ENCODE results near the gene GPR141. TPM values are rescaled to one million over a fixed set of nuclear protein-coding genes. Genes with fewer than 3 reads are reported as not detected.

GPR141 gene
- polyA plus RNA-seq, 1 of the 3 experiments (the other 2 are of a cell fraction): not detected

DNA sequence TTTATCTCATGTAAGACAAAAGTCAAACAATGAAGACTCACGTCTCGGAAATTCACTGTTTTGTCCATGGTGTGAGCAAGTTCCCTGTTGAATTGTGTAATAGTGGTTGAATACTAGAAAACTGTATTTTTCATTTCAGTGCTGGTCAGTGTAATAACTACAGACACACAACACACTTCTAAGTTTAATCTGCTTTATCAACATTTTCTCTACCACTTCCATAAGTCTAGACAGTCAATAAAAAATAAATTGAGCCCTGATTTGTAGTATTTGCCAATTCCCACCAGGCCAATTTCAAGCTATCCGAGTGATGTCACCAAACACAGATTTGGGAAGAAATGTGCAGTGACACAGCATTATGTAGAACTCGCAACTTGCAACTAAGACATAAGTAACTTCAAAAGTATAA is 81.9 kb downstream of the GPR141 start:
- DNase-seq: no peak
- Histone ChIP-seq H2AFZ (ENCODE audit: low read depth) (no peak overlapping the region), H3K79me2 (ENCODE audit: insufficient read depth) (no peaks in the 10 kb centered on the region), H3K4me2 (no peak overlapping the region), H3K36me3 (replicated peaks in 1 of 2; ENCODE audit: control insufficient read depth in 1 of 2, insufficient read depth in 2 of 2, low read length in 1 of 2) (no peaks in the 10 kb centered on the region), H3K9me2 (no peaks in the 10 kb centered on the region), H3K9me3 (peaks cover 5% of the 10 kb centered on the region; the same call in 1 of the 2 replicates), H3F3A (replicated peaks; ENCODE audit: insufficient read depth) (no peaks in the 10 kb centered on the region), H3K27me3 (ENCODE audit: insufficient read depth) (no peaks in the 10 kb centered on the region), H3K27ac (ENCODE audit: low read depth in 2 of 2, low read length in 1 of 2) (no peak overlapping the region), H3K4me3 (ENCODE audit: low read depth in 2 of 2, low read length in 1 of 2) (no peak overlapping the region), H3K4me1 (ENCODE audit: control insufficient read depth in 1 of 2, insufficient read depth in 2 of 2, low read depth in 1 of 2, low read length in 1 of 2) (no peaks in the 10 kb centered on the region), H3K9ac (no peak overlapping the region), H4K20me1 (ENCODE audit: insufficient read depth) (no peaks in the 10 kb centered on the region)
- 50% methylated on average over 4 of the region's 4 CpGs for WGBS (ENCODE audit: low lambda C conversion rate)
- TF ChIP-seq, protein P1, sequence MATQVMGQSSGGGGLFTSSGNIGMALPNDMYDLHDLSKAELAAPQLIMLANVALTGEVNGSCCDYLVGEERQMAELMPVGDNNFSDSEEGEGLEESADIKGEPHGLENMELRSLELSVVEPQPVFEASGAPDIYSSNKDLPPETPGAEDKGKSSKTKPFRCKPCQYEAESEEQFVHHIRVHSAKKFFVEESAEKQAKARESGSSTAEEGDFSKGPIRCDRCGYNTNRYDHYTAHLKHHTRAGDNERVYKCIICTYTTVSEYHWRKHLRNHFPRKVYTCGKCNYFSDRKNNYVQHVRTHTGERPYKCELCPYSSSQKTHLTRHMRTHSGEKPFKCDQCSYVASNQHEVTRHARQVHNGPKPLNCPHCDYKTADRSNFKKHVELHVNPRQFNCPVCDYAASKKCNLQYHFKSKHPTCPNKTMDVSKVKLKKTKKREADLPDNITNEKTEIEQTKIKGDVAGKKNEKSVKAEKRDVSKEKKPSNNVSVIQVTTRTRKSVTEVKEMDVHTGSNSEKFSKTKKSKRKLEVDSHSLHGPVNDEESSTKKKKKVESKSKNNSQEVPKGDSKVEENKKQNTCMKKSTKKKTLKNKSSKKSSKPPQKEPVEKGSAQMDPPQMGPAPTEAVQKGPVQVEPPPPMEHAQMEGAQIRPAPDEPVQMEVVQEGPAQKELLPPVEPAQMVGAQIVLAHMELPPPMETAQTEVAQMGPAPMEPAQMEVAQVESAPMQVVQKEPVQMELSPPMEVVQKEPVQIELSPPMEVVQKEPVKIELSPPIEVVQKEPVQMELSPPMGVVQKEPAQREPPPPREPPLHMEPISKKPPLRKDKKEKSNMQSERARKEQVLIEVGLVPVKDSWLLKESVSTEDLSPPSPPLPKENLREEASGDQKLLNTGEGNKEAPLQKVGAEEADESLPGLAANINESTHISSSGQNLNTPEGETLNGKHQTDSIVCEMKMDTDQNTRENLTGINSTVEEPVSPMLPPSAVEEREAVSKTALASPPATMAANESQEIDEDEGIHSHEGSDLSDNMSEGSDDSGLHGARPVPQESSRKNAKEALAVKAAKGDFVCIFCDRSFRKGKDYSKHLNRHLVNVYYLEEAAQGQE (IDR thresholded peaks at IDR 0.05; ENCODE audit: low read depth, low read length): no peak
- TF ChIP-seq MEF2A (IDR thresholded peaks at IDR 0.05; ENCODE audit: borderline replicate concordance, low read depth) (no peak), RCOR1 (IDR thresholded peaks at IDR 0.05; ENCODE audit: low read length) (no peak), MXI1 (IDR thresholded peaks at IDR 0.05; ENCODE audit: low read depth, low read length) (no peak), NFIC (IDR thresholded peaks at IDR 0.05; ENCODE audit: borderline replicate concordance) (no peak), EZH2phosphoT487 (IDR thresholded peaks at IDR 0.05; ENCODE audit: borderline replicate concordance, low read depth) (no peak), FOXJ3 (CRISPR knock-in tag; IDR thresholded peaks at IDR 0.05) (no peak), TEAD4 (IDR thresholded peaks at IDR 0.05; ENCODE audit: borderline replicate concordance, insufficient read depth) (no peak), YY1 (IDR thresholded peaks at IDR 0.05; ENCODE audit: low read depth) (no peak), RFX5 (IDR thresholded peaks at IDR 0.05; ENCODE audit: low read length) (no peak), RAD21 (IDR thresholded peaks at IDR 0.05; ENCODE audit: low read length) (no peak), SMC3 (IDR thresholded peaks at IDR 0.05; ENCODE audit: low read depth, low read length) (no peak), FOSL2 (IDR thresholded peaks at IDR 0.05; ENCODE audit: borderline replicate concordance, low read depth) (no peak)
- TF ChIP-seq, protein P2, sequence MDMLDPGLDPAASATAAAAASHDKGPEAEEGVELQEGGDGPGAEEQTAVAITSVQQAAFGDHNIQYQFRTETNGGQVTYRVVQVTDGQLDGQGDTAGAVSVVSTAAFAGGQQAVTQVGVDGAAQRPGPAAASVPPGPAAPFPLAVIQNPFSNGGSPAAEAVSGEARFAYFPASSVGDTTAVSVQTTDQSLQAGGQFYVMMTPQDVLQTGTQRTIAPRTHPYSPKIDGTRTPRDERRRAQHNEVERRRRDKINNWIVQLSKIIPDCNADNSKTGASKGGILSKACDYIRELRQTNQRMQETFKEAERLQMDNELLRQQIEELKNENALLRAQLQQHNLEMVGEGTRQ (IDR thresholded peaks at IDR 0.05; ENCODE audit: borderline replicate concordance, low read depth, low read length): no peak
- TF ChIP-seq, protein P3, sequence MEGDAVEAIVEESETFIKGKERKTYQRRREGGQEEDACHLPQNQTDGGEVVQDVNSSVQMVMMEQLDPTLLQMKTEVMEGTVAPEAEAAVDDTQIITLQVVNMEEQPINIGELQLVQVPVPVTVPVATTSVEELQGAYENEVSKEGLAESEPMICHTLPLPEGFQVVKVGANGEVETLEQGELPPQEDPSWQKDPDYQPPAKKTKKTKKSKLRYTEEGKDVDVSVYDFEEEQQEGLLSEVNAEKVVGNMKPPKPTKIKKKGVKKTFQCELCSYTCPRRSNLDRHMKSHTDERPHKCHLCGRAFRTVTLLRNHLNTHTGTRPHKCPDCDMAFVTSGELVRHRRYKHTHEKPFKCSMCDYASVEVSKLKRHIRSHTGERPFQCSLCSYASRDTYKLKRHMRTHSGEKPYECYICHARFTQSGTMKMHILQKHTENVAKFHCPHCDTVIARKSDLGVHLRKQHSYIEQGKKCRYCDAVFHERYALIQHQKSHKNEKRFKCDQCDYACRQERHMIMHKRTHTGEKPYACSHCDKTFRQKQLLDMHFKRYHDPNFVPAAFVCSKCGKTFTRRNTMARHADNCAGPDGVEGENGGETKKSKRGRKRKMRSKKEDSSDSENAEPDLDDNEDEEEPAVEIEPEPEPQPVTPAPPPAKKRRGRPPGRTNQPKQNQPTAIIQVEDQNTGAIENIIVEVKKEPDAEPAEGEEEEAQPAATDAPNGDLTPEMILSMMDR (IDR thresholded peaks at IDR 0.05): no peak
- TF ChIP-seq, protein P4, sequence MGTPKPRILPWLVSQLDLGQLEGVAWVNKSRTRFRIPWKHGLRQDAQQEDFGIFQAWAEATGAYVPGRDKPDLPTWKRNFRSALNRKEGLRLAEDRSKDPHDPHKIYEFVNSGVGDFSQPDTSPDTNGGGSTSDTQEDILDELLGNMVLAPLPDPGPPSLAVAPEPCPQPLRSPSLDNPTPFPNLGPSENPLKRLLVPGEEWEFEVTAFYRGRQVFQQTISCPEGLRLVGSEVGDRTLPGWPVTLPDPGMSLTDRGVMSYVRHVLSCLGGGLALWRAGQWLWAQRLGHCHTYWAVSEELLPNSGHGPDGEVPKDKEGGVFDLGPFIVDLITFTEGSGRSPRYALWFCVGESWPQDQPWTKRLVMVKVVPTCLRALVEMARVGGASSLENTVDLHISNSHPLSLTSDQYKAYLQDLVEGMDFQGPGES (IDR thresholded peaks at IDR 0.05; ENCODE audit: low read depth, low read length): no peak
- TF ChIP-seq, protein P5, sequence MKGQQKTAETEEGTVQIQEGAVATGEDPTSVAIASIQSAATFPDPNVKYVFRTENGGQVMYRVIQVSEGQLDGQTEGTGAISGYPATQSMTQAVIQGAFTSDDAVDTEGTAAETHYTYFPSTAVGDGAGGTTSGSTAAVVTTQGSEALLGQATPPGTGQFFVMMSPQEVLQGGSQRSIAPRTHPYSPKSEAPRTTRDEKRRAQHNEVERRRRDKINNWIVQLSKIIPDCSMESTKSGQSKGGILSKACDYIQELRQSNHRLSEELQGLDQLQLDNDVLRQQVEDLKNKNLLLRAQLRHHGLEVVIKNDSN (IDR thresholded peaks at IDR 0.05; ENCODE audit: borderline replicate concordance, low read depth): no peak
- ChIA-PET POLR2A (no interaction called here), CTCF (no interaction called here)
